GM19238 (cell line): Measurements from ENCODE around the gene MMRN2.

Experiments
- DNase-seq: peaks from one replicate; pipeline ENCODE4 v3.0.0; 2011; ENCODE audit warnings: low spot score; ENCODE audit not compliant: insufficient read length

Gene MMRN2

DNA sequence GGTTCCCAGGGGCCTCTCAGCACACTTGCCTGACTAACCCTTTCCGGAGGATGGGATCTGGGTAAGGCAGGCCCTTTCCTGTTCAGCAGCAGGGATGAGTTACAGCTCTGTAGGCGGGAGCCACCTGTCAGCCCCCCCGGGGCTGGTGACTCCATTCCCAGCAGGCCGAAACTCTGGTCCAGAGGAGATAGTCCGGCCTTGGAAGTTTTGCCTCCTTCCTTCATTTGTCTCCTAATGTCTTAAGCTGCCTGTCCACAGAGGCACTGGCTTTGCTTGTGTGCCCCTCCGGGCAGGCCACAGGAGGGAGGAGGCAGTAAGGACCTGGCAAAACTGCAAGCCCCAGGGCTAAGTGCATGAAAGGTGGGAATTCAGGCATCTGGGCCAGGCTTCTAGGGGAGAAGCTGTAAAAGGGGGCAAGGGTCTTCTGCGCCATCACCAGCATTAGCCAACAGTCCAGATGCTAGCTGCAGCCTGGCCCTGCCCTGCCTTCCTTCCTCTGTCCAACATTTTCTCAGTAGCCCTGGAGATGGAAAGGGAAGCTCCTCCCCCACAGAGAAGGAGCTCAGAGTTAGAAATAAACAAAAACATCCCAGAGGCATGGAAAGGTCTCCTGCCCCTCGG is 12.1 kb upstream of the MMRN2 start:
- DNase-seq: no peak

DNA sequence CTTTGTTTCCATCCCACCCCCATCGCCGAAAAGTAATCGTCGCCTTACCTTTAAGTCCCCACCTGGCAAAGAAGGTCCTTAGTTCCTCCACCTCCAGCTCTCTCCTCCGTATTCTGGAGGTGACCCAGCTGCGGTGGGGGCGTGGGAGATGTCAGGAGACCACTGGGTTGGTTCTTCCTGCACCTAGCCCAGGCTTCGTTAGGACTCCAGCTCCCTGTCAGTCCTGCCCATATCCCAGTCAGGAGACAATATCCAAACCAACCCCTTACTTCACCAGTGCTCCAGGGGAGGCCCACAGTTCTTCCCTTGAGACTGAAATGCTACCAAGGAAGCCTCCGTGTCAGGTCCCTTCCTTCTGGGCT is 11.6 kb upstream of the MMRN2 start:
- DNase-seq: no peak

DNA sequence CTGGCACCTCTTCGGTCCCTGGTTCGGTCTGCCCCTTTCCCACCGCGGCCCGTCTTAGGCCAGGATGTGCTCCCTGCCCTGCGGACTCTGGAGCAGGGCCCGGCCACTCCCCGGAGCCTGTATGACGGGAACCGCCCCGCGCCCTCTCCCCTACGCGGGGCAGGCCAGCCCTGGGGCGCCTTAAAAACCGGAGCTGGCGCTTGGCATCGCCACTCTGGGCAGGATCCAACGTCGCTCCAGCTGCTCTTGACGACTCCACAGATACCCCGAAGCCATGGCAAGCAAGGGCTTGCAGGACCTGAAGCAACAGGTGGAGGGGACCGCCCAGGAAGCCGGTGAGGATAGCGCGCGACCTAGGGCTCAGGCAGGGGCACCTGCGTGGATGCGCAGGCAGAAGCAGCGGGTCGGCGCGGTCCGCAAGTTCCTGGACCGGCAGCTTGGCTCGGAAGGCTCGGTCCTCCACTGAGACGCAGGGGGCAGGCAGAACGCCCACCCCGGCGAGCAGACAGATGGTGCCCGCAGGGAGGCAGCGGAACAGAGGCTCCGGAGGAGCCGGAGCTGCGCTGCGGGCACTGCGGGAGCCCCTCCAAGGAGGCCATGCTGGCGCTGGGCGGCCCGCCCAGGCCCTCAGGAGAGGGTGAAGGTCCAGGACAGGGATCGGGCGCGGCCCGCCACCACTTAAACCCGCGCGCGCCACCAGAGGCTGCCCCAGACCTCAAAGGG is 11.0 kb upstream of the MMRN2 start, which contains the start of gene ADIRF:
Gene ADIRF (plus strand): TSS at position 212 of the 723 bp plus-strand sequence. CDS start 63 bp downstream, at position 275.
- no peak for DNase-seq

DNA sequence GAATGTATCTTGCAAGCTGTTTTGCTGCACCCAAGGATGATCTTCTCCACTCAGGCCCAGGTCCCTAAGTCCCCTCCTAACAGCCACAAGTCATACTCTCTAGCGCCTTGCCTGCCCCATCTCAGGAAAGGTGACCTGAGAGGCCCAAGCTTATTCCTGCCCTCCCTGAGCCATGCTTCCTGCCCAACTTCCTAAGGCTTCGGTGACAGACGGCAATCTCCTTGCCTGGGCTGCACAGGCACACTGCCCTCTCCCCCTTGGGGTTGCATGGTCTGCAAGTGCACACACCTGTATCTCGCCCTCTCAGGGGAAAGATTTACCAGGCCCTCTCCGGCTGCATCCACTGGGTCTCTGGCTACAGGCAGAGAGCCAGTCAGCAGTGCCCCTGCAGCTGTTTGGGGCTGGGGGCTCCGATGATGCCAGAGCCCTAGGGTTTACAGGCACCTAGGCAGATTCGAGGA is 10.1 kb upstream of the MMRN2 start:
- no peak for DNase-seq

DNA sequence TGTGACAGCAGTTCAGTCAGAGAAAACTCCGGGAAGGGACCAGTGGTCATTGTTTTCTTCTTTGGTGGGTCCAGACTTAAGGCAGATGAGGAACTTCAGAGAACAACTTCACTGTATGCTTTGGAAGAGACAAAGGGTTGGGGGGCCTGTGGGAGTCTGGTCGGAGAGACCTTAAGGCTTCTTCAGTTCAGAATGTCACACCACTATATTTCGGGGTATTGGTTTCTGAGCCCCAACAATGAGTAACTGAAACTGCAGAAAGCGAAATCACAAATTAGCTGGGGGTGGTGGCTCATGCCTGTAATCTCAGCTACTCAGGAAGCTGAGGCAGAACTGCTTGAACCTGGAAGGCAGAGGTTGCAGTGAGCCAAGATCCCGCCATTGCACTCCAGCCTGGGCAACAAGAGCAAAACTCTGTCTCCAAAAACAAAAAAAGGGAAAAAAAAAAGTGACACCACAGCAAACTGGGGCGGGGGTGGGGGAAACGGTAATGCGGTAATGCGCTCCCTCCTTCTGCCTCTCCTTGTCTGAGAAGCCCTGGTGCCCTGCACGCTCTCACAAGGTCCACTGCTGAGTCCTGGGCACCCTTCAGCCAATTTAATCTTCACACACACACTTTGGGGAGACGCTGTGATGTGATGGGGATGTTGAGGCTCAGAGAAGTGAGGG is 8.7 kb upstream of the MMRN2 start:
- DNase-seq: no peak

DNA sequence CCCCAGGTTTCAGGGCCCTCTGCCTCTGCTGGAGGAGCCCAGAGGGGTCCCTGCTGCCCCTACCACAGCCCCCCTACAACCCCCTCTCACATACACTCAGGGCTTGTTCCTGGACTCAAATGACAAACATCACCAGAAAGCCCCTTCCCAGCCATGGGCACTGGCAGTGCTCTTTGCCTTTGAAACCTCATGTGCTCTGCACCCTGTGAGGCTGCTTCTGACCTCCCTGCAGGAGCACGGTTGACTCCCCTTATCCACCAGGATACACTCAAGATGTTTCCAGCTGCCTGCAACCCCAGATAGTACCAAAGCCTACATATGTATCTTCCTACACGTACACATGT is 7.4 kb upstream of the MMRN2 start:
- DNase-seq: no peak

DNA sequence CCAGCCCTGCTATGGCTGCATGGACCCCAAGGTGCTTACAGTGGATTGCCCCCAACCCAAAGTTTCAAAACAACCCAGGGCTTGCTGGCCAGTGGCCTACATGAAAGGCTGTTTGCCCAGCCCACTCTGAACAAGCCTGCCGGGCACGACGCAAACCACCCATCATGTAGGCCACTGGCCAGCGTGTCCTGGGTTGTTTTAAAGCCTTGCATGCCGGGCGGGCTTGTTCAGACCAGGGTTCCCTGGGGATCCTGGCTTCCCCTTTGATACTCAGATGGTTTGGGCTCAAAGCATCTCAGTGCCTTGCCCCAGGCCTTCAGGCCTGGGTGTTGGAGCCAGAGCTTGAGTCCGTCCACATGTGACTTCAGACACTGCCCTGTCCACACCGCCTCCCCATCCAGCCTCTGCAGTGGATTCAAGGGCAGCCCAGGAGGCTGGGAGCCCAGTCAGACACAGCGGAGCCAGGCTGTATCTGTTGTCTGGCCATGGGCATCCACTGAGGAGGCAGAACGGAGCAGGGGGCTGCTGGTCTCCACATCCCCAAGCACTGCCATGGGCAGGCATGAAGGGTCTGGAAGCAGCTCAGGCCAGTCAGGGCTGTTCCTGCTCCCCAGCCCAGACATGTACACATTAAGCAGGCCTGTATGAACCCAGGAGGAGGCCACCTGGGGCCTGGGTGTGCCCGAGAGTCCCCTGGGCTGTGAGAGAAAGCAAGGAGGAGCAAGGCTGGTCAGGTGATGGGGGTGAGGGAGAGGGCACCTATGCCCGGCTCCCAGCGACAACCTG is 6.8 kb upstream of the MMRN2 start:
- DNase-seq: no peak

DNA sequence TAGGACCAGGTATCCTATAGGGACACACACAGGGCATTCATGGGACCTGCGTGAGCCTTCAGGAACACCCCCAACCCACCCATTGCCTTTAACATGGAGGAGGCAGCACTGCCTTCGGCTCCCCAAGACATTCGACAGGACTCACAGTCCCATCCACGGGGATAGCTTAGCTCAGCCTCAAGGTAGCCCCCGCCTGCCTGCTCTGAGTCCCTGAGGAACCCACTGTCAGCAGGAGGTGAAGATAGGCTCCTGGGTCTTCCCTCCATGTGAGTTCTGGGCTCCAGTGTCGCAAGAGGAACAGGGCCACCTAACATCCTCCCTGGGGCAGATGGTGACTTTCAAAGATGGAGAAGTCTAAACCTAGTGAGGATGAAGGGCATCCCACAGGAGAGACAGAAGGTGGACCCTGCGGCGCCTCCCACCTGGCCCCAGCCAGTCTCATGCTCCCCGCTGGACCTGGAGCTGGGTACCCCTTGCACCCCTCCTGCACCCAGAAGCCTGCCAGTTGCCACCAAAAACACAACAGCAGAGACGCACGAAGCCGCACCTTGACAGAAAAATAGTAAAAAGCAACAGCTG is 6.0 kb upstream of the MMRN2 start:
- no peak for DNase-seq

DNA sequence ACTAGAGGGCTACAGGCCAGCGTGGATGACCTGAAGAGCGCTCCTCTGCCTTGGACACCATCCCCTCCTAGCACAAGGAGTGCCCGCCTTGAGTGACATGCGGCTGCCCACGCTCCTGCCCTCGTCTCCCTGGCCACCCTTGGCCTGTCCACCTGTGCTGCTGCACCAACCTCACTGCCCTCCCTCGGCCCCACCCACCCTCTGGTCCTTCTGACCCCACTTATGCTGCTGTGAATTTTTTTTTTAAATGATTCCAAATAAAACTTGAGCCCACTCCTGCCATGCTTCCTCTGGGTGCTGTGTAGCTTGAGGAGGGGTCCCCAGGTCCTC is 5.5 kb upstream of the MMRN2 start:
- DNase-seq: no peak

DNA sequence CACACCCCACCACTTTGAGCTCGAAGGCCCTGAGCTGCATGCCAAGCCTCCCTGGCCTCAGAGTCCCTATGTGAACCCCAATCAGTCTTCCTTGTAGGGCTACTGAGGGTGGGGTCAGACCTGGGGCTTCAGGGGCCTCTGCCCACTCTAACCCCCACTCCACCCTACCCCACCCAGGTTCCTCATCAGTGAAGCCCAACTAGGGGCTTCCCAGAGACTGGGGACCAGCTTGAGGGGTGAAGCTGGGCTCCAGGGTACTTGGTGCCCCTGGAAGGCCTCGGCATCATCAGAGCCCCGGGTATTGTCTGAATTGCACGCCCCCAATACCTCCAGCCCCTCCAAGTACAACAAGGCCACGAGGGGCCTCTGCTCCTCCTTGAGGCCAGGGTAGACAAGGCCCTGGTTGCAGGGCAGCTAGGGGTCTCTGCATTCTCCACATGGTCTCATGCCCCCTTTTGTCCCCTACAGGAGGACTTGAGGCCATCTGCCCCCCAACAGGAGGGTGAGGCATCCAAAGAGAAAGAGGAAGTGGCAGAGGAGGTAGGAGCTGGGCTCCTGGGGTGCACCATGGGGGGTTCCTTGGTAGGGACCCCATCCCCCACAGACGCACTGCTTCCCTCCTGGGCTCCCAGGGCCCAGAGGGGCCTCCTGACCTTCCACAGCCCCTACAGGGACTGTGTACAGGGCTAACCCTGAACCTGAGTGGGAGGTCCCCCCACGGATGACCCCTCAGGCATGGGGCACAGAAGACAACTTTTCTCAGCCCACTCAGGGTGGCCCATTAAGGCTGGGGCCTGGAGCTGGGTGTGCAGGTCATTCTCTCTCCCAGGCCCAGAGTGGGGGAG is 4.9 kb upstream of the MMRN2 start:
- no peak for DNase-seq

DNA sequence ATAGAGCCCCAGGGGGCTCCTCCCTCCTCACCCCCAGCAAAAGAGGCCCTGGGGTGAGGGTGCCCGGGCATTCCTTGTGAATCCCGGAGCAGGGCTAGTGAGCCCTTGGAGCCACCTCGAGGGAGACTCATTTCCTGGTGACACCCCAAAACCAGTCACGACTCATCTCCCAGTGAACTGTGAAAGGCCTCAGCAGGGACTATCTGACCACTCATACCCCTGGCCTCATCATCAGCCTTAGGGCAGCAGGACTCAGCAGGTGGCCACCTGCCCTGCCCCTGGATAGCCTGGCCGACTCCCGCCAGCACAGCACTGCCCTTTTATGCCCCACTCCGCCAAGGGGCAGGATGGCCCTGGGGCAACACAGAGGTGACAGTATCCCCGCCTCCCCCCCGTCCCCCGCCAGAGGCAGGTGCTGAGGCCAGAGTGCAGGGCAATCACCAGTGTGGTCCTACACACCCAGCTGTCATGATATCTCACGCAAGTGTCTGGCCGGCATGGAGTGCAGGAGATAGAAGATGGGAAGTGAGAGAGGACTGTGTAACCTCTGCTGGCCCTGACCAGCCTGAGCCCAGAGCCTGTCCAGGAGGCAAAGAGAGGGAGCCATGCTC is 4.2 kb upstream of the MMRN2 start:
- no peak for DNase-seq

DNA sequence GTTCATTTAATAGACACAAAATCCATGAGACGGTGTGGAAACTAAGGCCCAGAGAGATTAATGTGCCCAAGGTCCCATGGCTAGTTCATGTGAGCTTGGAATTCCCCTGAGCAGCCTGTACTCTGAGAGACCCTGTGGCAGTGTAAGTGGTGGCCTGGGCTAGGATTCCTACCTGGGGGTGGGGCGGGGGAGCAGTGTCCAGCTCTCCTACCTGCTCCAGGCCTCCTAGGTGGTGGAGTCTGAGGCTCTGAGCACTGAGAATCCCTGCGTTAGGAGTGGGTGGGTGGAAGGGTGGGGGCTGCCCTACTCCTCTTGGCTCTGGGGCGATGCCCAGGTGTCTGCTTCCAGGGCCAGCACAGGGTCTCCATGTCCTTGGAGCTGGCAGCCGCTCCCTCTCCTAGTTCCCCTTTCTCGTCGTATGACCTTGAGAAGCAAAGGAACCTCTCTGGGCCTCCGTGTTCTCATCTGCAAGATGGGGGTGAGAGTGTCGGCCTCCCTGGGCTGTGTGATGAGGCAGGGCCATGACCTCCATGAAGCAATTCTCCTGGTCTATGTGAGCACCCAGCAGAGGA is 3.5 kb upstream of the MMRN2 start:
- DNase-seq: no peak

DNA sequence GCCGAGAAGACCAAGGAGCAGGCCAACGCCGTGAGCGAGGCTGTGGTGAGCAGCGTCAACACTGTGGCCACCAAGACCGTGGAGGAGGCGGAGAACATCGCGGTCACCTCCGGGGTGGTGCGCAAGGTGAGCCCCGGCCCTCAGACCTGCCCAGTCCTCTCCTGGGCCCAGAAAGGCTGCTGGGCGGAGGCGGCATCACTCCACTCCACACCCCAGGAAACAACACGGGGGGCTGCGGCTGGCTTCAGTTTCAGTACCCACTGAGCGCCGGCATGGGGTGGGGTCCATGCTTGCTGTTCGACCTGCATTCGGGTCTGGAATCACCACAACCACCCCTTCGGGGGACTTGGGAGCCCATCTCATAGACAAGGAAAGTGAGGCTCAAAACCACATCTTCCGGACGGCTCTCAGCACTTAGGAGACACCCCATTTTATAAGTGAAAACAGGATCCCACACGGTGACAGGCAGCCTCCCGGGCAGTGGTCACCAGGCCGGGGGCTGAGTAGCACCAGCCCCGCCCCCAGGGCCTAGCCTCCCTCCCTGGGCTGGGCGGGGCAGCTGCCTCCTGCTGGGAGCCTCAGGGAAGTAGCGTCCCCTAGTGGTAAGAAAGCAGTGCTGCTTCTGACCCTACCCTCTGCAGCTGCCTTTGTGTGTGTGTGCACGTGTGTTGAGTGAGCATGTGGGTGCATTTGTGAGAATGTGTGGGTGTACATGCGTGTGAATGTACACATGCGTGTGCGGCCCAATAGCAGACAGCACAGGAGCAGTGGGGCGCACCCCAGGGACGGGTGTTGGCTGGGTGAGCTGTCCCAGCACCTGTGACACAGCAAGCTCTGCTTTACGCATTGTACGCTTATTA is 2.8 kb upstream of the MMRN2 start:
- DNase-seq: no peak

DNA sequence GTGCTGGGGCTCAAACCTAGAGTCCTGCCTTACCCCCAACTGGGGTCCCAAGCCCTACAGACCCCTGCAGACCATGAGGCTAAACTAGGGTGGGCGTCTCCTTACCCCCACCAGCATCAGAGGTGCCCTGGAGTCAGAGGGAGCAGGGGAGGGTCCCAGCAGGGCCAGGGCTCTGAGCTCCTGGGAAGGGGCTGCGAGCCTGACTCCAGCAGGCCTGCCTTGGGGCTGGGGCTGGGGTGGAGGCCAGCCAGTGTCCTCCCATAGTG is 2.3 kb upstream of the MMRN2 start:
- DNase-seq: no peak

DNA sequence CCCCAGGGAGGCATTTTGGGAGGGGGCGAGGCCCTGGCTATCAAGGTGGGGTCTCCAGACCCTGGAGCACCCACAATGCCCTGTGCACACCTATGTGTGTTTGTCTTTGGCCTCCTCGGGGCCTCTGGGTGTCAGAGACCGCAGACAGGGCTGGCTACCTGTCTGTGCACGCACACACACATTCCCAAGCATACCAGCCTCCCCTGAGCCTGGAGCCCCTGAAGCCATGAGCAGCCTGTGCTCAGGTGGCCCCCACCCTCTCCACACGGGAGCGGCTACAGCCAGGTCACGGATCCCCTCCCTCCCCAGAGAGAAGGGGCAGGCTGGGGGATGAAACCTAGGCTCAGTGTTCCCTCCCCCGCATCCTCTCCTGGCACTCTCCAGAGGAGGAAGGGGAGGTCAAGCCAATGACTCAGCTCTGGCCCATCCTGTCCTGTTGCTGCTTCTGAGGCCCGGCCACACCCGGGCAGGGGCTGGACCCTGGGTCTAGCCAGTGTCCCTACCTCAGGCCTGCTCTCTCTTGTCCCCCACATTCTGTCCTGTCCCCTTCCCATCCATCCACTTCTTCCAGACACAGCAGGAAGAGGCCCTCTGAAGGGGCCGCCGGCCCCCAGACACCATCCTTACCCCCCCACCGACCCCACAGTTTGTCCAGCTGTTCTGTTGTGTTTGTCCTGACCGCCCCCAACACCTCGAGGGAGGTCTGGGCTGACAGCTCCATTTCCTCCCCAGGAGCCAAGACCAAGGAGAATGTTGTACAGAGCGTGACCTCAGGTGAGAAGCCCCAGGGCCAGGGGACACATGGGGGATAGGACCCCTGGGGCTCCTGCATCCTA is 1.7 kb upstream of the MMRN2 start:
- no peak for DNase-seq

DNA sequence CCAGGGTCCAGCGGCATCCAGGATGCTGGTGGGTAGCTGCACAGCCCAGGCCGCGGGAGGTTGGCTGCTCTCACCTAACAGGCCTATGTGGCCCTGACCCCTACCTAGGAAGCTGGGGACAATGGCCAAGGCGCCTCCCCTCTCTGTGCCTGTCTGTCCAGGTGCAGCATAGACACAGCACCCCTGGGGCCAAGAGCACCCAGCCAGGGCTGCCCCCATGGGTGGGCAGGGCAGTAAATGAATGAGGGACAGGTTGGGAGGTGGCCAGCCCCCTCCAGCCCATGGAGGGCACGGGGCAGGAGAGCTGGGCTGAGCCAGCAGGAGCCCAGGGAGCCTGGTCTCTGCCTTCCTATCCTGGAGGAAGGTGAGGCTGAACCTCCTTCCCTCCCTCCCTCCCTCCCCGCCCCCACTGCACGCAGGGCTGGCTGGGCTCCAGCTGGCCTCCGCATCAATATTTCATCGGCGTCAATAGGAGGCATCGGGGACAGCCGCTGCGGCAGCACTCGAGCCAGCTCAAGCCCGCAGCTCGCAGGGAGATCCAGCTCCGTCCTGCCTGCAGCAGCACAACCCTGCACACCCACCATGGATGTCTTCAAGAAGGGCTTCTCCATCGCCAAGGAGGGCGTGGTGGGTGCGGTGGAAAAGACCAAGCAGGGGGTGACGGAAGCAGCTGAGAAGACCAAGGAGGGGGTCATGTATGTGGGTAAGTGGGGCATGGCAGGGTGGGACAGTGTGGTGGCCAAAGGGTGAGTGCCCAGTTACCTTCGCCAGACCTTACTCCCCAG is 893 bp upstream of the MMRN2 start, which contains the start of gene SNCG:
Gene SNCG (plus strand): TSS at position 484 of the 785 bp plus-strand sequence. CDS start 99 bp downstream, at position 583.
- DNase-seq: no peak

DNA sequence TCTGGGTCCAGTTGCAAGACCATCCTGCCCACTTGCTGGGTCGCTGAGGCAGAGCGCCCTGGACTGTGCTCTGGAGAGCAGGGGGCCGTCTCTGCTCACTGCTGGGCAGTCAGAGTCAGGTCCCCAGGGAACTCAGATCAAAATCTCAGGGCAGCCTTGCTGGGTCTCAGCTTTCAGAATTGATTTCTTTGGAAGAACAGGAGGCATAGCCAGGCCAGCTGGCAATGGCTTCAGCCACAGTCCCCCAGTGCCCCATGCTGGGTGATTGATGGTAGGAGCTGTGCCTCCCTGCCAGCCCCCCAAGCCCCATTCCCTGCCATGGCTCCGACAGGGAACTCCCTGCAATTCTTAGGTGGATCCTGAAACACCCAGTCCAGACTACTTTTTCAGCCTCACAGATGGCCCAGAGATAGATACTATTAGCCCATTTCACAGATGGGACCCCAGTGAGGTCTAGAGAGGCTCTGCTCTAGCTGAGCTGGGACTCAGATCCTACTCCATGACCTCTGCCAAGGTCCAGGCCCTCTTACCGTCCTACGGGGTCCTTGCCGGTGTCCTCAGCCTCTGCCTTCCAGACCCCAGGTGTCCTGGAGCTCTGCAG is 467 bp downstream of the MMRN2 start:
- DNase-seq: no peak
